ENCODE results near the gene BRINP1.

Gene BRINP1, protein sequence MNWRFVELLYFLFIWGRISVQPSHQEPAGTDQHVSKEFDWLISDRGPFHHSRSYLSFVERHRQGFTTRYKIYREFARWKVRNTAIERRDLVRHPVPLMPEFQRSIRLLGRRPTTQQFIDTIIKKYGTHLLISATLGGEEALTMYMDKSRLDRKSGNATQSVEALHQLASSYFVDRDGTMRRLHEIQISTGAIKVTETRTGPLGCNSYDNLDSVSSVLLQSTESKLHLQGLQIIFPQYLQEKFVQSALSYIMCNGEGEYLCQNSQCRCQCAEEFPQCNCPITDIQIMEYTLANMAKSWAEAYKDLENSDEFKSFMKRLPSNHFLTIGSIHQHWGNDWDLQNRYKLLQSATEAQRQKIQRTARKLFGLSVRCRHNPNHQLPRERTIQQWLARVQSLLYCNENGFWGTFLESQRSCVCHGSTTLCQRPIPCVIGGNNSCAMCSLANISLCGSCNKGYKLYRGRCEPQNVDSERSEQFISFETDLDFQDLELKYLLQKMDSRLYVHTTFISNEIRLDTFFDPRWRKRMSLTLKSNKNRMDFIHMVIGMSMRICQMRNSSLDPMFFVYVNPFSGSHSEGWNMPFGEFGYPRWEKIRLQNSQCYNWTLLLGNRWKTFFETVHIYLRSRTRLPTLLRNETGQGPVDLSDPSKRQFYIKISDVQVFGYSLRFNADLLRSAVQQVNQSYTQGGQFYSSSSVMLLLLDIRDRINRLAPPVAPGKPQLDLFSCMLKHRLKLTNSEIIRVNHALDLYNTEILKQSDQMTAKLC

GRCh38 chr9:119368681-119369581, at the start of gene BRINP1:
Gene BRINP1, minus strand, starts transcription at chr9:119369435. Its CDS starts 56,080 bp downstream, at chr9:119313355.
- Mint-ChIP-seq H3K4me3 (no peak within 1 kb of the TSS), H3K27ac (no peak within 1 kb of the TSS), H3K36me3 (no peaks in the 10 kb centered on the region), H3K4me1 (no peaks in the 10 kb centered on the region), H3K9me3 (peaks cover 16% of the 10 kb centered on the region)
- ATAC-seq (no peak), DNase-seq (ENCODE audit: low spot score in 2 of 2) (no peak)

DNA sequence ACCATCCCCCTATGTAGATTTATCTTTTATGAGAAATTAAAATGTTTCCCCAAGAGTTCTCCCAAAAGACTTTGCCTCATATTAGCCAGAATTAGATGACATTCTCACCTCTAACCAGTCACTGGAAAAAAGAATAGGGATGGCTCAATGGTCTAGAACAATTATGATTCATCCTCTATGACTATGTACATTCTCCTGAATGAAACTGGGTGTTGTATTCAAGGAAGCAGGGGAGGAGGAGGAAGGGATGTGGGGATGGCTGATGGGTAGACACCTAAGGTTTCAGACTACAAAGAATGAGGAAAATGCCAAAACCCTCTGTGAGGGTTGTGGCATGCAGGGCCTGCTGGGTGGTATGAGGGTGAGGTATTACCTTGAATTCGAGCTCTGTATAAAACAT, 49.5 kb upstream of the BRINP1 start:
- Mint-ChIP-seq H3K9me3 (peaks cover 6% of the 10 kb centered on the region), H3K36me3 (no peaks in the 10 kb centered on the region), H3K4me1 (no peaks in the 10 kb centered on the region), H3K4me3 (no peak overlapping the region), H3K27ac (no peak overlapping the region)
- no peak for ATAC-seq
- DNase-seq (ENCODE audit: low spot score in 2 of 2): no peak

DNA sequence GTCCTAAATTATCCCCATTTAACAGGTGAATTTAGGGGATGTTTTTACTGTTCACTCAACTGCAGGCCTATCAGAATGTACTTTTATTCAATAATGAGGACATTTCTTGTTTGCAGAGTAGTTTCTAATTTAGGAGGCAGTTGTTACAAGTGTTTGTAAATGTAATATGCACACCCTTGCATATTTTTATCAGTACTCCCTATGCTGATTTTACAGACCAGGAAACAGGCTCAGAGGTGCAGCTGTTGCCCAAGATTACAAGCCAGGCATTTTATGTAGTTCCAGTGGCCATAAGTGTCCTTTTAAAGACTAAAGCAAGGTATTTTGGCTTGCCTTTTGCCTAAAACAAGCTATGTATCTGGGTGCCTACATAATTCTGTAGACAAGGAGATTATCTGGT, 47.6 kb upstream of the BRINP1 start:
- Mint-ChIP-seq H3K4me1 (no peaks in the 10 kb centered on the region), H3K36me3 (no peaks in the 10 kb centered on the region), H3K4me3 (no peak overlapping the region)

GRCh38 chr9:119412399-119412798, 43.2 kb upstream of the BRINP1 start:
- H3K4me3 Mint-ChIP-seq: no peak overlapping the region
- ATAC-seq: no peak

More for the DNA sequence above, 47.6 kb upstream of the BRINP1 start:
- ATAC-seq (no peak), DNase-seq (ENCODE audit: low spot score in 2 of 2) (no peak)
- H3K9me3 Mint-ChIP-seq: peaks cover 6% of the 10 kb centered on the region
- H3K27ac Mint-ChIP-seq: no peak overlapping the region

GRCh38 chr9:119409552-119409951, 40.3 kb upstream of the BRINP1 start:
- ATAC-seq: no peak
- peaks cover 4% of the 10 kb centered on the region for H3K9me3 Mint-ChIP-seq
- H3K4me1 Mint-ChIP-seq: no peaks in the 10 kb centered on the region
- no peak overlapping the region for H3K4me3 Mint-ChIP-seq
- no peaks in the 10 kb centered on the region for H3K36me3 Mint-ChIP-seq
- H3K27ac Mint-ChIP-seq: no peak overlapping the region
- no peak for DNase-seq (ENCODE audit: low spot score in 2 of 2)

More at GRCh38 chr9:119412399-119412798, 43.2 kb upstream of the BRINP1 start:
- Mint-ChIP-seq H3K36me3 (no peaks in the 10 kb centered on the region), H3K9me3 (peaks cover 7% of the 10 kb centered on the region), H3K27ac (no peak overlapping the region), H3K4me1 (no peaks in the 10 kb centered on the region)
- no peak for DNase-seq (ENCODE audit: low spot score in 2 of 2)

- no peak for ATAC-seq
- Mint-ChIP-seq H3K36me3 (no peaks in the 10 kb centered on the region), H3K4me1 (no peaks in the 10 kb centered on the region), H3K9me3 (peaks cover 5% of the 10 kb centered on the region), H3K4me3 (no peak overlapping the region), H3K27ac (no peak overlapping the region)
- DNase-seq (ENCODE audit: low spot score in 2 of 2): no peak
These were observed 31.4 kb upstream of the BRINP1 start for GRCh38 chr9:119400606-119401005.

- DNase-seq (ENCODE audit: low spot score in 2 of 2) (no peak), ATAC-seq (no peak)
- no peaks in the 10 kb centered on the region for H3K36me3 Mint-ChIP-seq
- no peak overlapping the region for H3K27ac Mint-ChIP-seq
- peaks cover 4% of the 10 kb centered on the region for H3K9me3 Mint-ChIP-seq
- H3K4me3 Mint-ChIP-seq: no peak overlapping the region
- H3K4me1 Mint-ChIP-seq: no peaks in the 10 kb centered on the region
These were observed 29.1 kb upstream of the BRINP1 start for GRCh38 chr9:119398350-119398749.

GRCh38 chr9:119391878-119392277, 22.6 kb upstream of the BRINP1 start:
- Mint-ChIP-seq H3K4me1 (no peaks in the 10 kb centered on the region), H3K36me3 (no peaks in the 10 kb centered on the region), H3K27ac (no peak overlapping the region), H3K4me3 (no peak overlapping the region), H3K9me3 (peaks cover 8% of the 10 kb centered on the region)
- no peak for DNase-seq (ENCODE audit: low spot score in 2 of 2)
- ATAC-seq: no peak

DNA sequence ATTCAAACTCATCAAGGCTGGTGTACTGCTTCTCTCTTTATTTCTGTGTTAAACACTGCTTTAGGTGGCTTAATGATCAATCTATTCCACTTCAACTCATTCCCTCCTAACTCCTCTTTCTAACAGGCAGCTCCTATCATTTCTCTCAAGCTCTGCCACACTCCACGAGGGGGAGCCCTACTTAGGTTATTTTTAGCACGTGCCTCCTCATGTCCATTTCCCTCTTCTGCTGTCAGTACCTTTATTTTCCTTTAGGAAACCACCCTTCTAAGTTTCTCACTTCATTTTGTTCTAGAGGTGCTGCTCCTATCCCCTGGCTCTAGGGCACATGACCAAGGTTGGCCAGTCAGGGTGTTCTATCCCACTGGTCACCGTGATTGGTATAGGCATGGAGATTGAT, 6.7 kb upstream of the BRINP1 start:
- H3K9me3 Mint-ChIP-seq: peaks cover 15% of the 10 kb centered on the region
- H3K27ac Mint-ChIP-seq: no peak overlapping the region
- no peak overlapping the region for H3K4me3 Mint-ChIP-seq
- H3K4me1 Mint-ChIP-seq: no peaks in the 10 kb centered on the region
- H3K36me3 Mint-ChIP-seq: no peaks in the 10 kb centered on the region
- no peak for ATAC-seq
- DNase-seq (ENCODE audit: low spot score in 2 of 2): no peak

DNA sequence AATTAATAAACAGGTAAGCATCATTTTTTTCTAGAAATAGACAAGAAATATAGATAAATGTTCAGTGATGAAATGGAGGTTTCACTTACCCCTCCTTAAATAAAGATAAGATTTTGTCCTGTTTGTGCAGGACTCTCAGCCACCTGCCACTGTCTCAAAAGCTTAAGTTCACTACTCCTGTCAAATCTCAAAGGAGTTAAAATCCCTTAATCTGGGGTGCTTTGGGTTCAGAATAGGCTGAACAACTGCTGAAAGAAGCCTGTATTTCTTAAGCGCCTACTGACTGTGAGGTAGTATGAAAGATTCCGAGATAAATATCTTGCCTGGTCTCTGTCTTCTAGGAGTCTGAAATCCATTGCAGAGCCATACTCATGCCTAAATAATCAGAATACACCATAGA, 3.7 kb upstream of the BRINP1 start:
- no peak overlapping the region for H3K27ac Mint-ChIP-seq
- no peaks in the 10 kb centered on the region for H3K36me3 Mint-ChIP-seq
- DNase-seq (ENCODE audit: low spot score in 2 of 2) (no peak), ATAC-seq (no peak)
- peaks cover 18% of the 10 kb centered on the region for H3K9me3 Mint-ChIP-seq
- no peak overlapping the region for H3K4me3 Mint-ChIP-seq
- H3K4me1 Mint-ChIP-seq: no peaks in the 10 kb centered on the region

- no peak overlapping the region for H3K27ac Mint-ChIP-seq
- no peaks in the 10 kb centered on the region for H3K4me1 Mint-ChIP-seq
- DNase-seq (ENCODE audit: low spot score in 2 of 2) (no peak), ATAC-seq (no peak)
- H3K36me3 Mint-ChIP-seq: no peaks in the 10 kb centered on the region
- H3K4me3 Mint-ChIP-seq: no peak overlapping the region
- peaks cover 18% of the 10 kb centered on the region for H3K9me3 Mint-ChIP-seq
These were observed 1.6 kb upstream of the BRINP1 start for GRCh38 chr9:119370816-119371215.

DNA sequence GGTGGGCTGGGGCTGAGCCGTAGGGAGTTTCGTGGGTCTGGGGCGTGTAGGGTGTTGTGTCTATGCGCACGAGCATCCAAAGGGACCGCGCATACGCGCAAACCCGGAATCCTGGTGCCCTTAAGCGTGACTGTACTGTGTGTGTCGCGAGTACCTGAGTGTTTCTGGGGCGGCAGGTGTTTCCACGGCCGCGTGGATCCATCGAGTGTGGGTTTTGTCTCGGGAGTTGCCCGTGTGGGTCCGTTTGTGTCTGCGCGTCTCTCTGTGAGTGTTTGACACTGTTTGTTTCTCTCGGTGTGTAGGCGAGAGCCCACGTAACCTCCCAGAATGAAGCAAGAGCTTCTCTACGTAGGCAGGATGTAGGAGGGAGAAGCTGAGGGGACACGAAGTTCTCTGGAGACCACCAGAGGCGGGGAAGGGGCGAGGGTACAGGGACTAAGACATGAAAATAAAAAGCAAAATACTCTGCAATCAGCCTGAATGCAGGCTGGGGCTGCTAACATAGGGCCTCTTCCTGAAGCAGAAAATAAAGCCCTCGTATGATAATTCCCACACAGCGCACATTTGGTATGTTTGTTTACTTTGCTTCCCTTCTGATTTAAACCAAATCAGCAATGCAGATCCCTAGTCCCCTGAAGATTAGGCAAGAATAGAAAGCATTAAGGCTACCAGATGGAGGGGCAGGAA, 588 bp upstream of the BRINP1 start:
- ATAC-seq (no peak), DNase-seq (ENCODE audit: low spot score in 2 of 2) (no peak)
- Mint-ChIP-seq H3K9me3 (peaks cover 21% of the 10 kb centered on the region), H3K36me3 (no peaks in the 10 kb centered on the region), H3K4me3 (no peak overlapping the region), H3K27ac (no peak overlapping the region), H3K4me1 (no peaks in the 10 kb centered on the region)

DNA sequence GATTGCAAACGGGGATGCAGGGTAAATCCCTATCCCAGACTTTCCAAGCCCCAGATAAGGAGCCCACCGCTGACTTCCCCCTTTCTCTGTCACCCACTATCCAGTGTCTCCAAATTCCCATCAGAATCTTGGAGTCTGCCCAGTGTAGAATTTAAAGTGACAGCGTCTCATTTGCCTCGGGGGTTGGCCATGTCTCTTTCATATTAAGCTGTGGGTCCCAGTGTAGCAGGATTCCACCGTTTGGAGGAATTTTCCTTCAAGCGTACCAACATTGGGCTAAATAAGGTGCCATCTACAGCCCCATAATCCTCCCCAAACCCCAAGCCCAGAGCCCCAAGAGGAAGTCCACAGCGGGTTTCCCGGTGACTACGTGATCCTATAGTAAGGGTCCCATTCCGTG, 1.1 kb downstream of the BRINP1 start:
- H3K4me1 Mint-ChIP-seq: no peaks in the 10 kb centered on the region
- no peaks in the 10 kb centered on the region for H3K36me3 Mint-ChIP-seq
- ATAC-seq (no peak), DNase-seq (ENCODE audit: low spot score in 2 of 2) (no peak)
- H3K4me3 Mint-ChIP-seq: no peak overlapping the region
- peaks cover 19% of the 10 kb centered on the region for H3K9me3 Mint-ChIP-seq
- H3K27ac Mint-ChIP-seq: no peak overlapping the region

- DNase-seq (ENCODE audit: low spot score in 2 of 2): no peak
- ATAC-seq: no peak
- H3K4me1 Mint-ChIP-seq: no peaks in the 10 kb centered on the region
- no peak overlapping the region for H3K27ac Mint-ChIP-seq
- H3K36me3 Mint-ChIP-seq: no peaks in the 10 kb centered on the region
- no peak overlapping the region for H3K4me3 Mint-ChIP-seq
- peaks cover 19% of the 10 kb centered on the region for H3K9me3 Mint-ChIP-seq
These were observed 1.6 kb downstream of the BRINP1 start for GRCh38 chr9:119367683-119368075.
